ENCODE data around the gene ZNF823. TPM values are rescaled to one million over a fixed set of nuclear protein-coding genes. Genes with fewer than 3 reads are reported as not detected.
"Not testable (repeated sequence)": the region's sequence is repeated elsewhere in the genome, so short reads cannot be mapped to it uniquely, and the experiment has no call there.

ZNF823 gene
- total and polyA plus RNA-seq, 2 donors (not counting 3 experiments of a cell fraction or from before 2014, with no cell fraction given) = 1.4 to 4.4 TPM

DNA sequence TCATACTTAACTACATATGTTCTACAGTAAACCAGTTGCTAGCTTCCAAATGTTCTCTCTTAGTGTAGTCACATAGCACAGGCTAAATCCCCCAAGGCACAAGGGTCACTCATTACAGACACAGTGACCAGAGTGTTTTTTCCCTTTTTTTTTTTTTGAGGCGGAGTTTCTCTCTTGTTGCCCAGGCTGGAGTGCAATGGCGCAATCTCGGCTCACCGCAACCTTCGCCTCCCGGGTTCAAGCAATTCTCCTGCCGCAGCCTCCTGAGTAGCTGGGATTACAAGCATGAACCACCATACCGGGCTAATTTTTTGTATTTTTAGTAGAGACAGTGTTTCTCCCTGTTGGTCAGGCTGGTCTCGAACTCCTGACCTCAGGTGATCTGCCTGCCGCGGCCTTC lies 37.9 kb upstream of the ZNF823 start:
- dilution Hi-C loops (cut with MboI; ENCODE audit: extremely low pct_ligation_motif_present, low sequenced_read_pairs); H3K27me3 ChIP-seq (ENCODE audit: control insufficient read depth in 2 of 2, insufficient read depth in 2 of 2, low read length in 2 of 2); H3K4me3 ChIP-seq (replicated peaks in 1 of 3; ENCODE audit: insufficient read depth in 1 of 3, low read depth in 1 of 3, low read length in 3 of 3); CTCF ChIA-PET; H3K27ac ChIP-seq (ENCODE audit: insufficient read depth, low read depth, low read length); POLR2A ChIA-PET; H3K4me1 ChIP-seq (ENCODE audit: control insufficient read depth, extremely low read depth, insufficient read depth, low read length); intact Hi-C loops (cut with micrococcal nuclease); H3K9me1 ChIP-seq (replicated peaks; ENCODE audit: control insufficient read depth, extremely low read depth, insufficient read depth, low read length); H4K20me1 ChIP-seq (replicated peaks; ENCODE audit: control insufficient read depth, extremely low read depth, insufficient read depth, low read length); H3K79me2 ChIP-seq (ENCODE audit: control insufficient read depth, insufficient read depth, low read length); BruUV-seq (replicated peaks); H3K9ac ChIP-seq (replicated peaks; ENCODE audit: extremely low read depth, insufficient read depth, low read length); DNase-seq (ENCODE audit: low read depth, low spot score); FAIRE-seq; H3K4me2 ChIP-seq (ENCODE audit: insufficient read depth, low read length); H2AFZ ChIP-seq (ENCODE audit: low read depth, low read length): not testable (repeated sequence)
- Histone ChIP-seq H3K36me3 (ENCODE audit: control insufficient read depth in 2 of 2, extremely low read depth in 1 of 2, insufficient read depth in 2 of 2, low read length in 2 of 2) (peaks cover 10 to 13% of the 10 kb centered on the region in 2 experiments), H3K9me3 (replicated peaks; ENCODE audit: control insufficient read depth, insufficient read depth, low read length) (peaks cover 20% of the 10 kb centered on the region)

GRCh38 chr19:11771520-11771919 lies 32.8 kb upstream of the ZNF823 start:
- H3K79me2 ChIP-seq (ENCODE audit: control insufficient read depth, insufficient read depth, low read length); H3K9me3 ChIP-seq (replicated peaks; ENCODE audit: control insufficient read depth, insufficient read depth, low read length); H2AFZ ChIP-seq (ENCODE audit: low read depth, low read length); POLR2A ChIA-PET; H3K4me1 ChIP-seq (ENCODE audit: control insufficient read depth, extremely low read depth, insufficient read depth, low read length); CTCF ChIA-PET; H4K20me1 ChIP-seq (replicated peaks; ENCODE audit: control insufficient read depth, extremely low read depth, insufficient read depth, low read length); H3K9me1 ChIP-seq (replicated peaks; ENCODE audit: control insufficient read depth, extremely low read depth, insufficient read depth, low read length); H3K9ac ChIP-seq (replicated peaks; ENCODE audit: extremely low read depth, insufficient read depth, low read length); intact Hi-C loops (cut with micrococcal nuclease); dilution Hi-C loops (cut with MboI; ENCODE audit: extremely low pct_ligation_motif_present, low sequenced_read_pairs); FAIRE-seq; H3K27ac ChIP-seq (ENCODE audit: insufficient read depth, low read depth, low read length); H3K36me3 ChIP-seq (ENCODE audit: control insufficient read depth in 2 of 2, extremely low read depth in 1 of 2, insufficient read depth in 2 of 2, low read length in 2 of 2); H3K4me2 ChIP-seq (ENCODE audit: insufficient read depth, low read length); H3K4me3 ChIP-seq (replicated peaks in 1 of 3; ENCODE audit: insufficient read depth in 1 of 3, low read depth in 1 of 3, low read length in 3 of 3); BruUV-seq (replicated peaks); DNase-seq (ENCODE audit: low read depth, low spot score); H3K27me3 ChIP-seq (ENCODE audit: control insufficient read depth in 2 of 2, insufficient read depth in 2 of 2, low read length in 2 of 2): not testable (repeated sequence)

DNA sequence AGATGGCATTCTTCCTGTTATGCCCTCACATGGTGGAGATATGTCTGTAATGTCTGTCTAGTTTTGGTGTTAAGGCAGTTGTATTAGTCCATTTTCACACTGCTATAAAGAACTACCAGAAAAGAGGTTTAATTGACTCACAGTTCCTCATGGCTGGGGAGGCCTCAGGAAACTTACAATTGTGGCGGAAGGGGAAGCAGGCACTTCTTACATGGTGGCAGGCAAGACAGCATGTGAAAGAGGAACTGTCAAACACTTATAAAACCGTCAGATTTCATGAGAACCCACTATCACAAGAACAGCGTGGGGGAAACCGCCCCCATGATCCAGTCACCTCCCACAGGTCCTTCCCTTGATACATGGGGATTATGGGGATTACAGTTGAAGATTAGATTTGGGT lies 31.2 kb upstream of the ZNF823 start:
- no peak for FAIRE-seq

More for the DNA sequence above, 31.2 kb upstream of the ZNF823 start:
- H4K20me1 ChIP-seq (replicated peaks; ENCODE audit: control insufficient read depth, extremely low read depth, insufficient read depth, low read length) = no peaks in the 10 kb centered on the region
- no TSS peak for BruUV-seq (replicated peaks)
- CTCF ChIA-PET = no interaction called here
- H3K36me3 ChIP-seq (ENCODE audit: control insufficient read depth in 2 of 2, extremely low read depth in 1 of 2, insufficient read depth in 2 of 2, low read length in 2 of 2) = no peaks in the 10 kb centered on the region
- H3K9me1 ChIP-seq (replicated peaks; ENCODE audit: control insufficient read depth, extremely low read depth, insufficient read depth, low read length) = no peaks in the 10 kb centered on the region
- H2AFZ ChIP-seq (ENCODE audit: low read depth, low read length) = no peak overlapping the region
- H3K27ac ChIP-seq (ENCODE audit: insufficient read depth, low read depth, low read length) = no peak overlapping the region
- dilution Hi-C loops (cut with MboI; ENCODE audit: extremely low pct_ligation_motif_present, low sequenced_read_pairs) (no loop called here), intact Hi-C loops (cut with micrococcal nuclease) (no loop called here)
- no peak overlapping the region for H3K4me3 ChIP-seq (replicated peaks in 1 of 3; ENCODE audit: insufficient read depth in 1 of 3, low read depth in 1 of 3, low read length in 3 of 3)
- no peak overlapping the region for H3K4me2 ChIP-seq (ENCODE audit: insufficient read depth, low read length)
- H3K27me3 ChIP-seq (ENCODE audit: control insufficient read depth in 2 of 2, insufficient read depth in 2 of 2, low read length in 2 of 2) = no peaks in the 10 kb centered on the region
- DNase-seq (ENCODE audit: low read depth, low spot score) = no peak
- no peak overlapping the region for H3K9ac ChIP-seq (replicated peaks; ENCODE audit: extremely low read depth, insufficient read depth, low read length)
- H3K9me3 ChIP-seq (replicated peaks; ENCODE audit: control insufficient read depth, insufficient read depth, low read length) = no peaks in the 10 kb centered on the region
- no peak for TF ChIP-seq CTCF (IDR thresholded peaks at IDR 0.05; ENCODE audit: extremely low read depth in 1 of 2, insufficient read depth in 1 of 2, low read depth in 1 of 2, low read length in 2 of 2)
- TF ChIP-seq GATA2 (IDR thresholded peaks at IDR 0.05; ENCODE audit: insufficient read depth, insufficient read length, low read depth, low read length) = no peak
- no peak for TF ChIP-seq MAX (IDR thresholded peaks at IDR 0.05; ENCODE audit: insufficient read depth, insufficient read length)
- no peak for TF ChIP-seq EZH2 (IDR thresholded peaks at IDR 0.05; ENCODE audit: borderline replicate concordance, low read depth, low read length, severe bottlenecking)
- TF ChIP-seq POLR2AphosphoS5 (IDR thresholded peaks at IDR 0.05; ENCODE audit: insufficient read depth, low read depth, low read length) = no peak
- TF ChIP-seq POLR2A (IDR thresholded peaks at IDR 0.05; ENCODE audit: low read depth, low read length) = no peak
- TF ChIP-seq JUN (IDR thresholded peaks at IDR 0.05; ENCODE audit: borderline replicate concordance, insufficient read depth, insufficient read length, low read depth) = no peak
- no peak for TF ChIP-seq FOS (IDR thresholded peaks at IDR 0.05; ENCODE audit: borderline replicate concordance, insufficient read depth, low read length)
- no peak for TF ChIP-seq MYC (IDR thresholded peaks at IDR 0.05; ENCODE audit: low read depth, low read length)
- no peaks in the 10 kb centered on the region for H3K79me2 ChIP-seq (ENCODE audit: control insufficient read depth, insufficient read depth, low read length)
- H3K4me1 ChIP-seq (ENCODE audit: control insufficient read depth, extremely low read depth, insufficient read depth, low read length) = peaks cover 6% of the 10 kb centered on the region
- POLR2A ChIA-PET = no interaction called here

Measured in endothelial cell of umbilical vein (primary cell).